Activated CD4-positive, alpha-beta T cell treated with anti-CD3 and anti-CD28 coated beads, Interleukin-2, amount 10 ng/mL, durations not matched to agents 24 days and 14 days (primary cell): ENCODE results near the gene CALY. TPM values are rescaled to one million over a fixed set of nuclear protein-coding genes. Genes with fewer than 3 reads are reported as not detected.
"Not testable (repeated sequence)": the region's sequence is repeated elsewhere in the genome, so short reads cannot be mapped to it uniquely, and the experiment has no call there.

Experiments used
- DNase-seq: peaks from one replicate; pipeline ENCODE4 v3.0.0; 2022
- H3K27ac Mint-ChIP-seq: one replicate; pipeline ENCODE4 v1.8.0; 2022; ENCODE audit warnings: mild to moderate bottlenecking, mixed read lengths
- H3K27me3 Mint-ChIP-seq: one replicate; pipeline ENCODE4 v1.8.0; 2022; ENCODE audit warnings: mixed read lengths
- H3K36me3 Mint-ChIP-seq: one replicate; pipeline ENCODE4 v1.8.0; 2022; ENCODE audit warnings: low read depth, mild to moderate bottlenecking, mixed read lengths
- H3K4me1 Mint-ChIP-seq: one replicate; pipeline ENCODE4 v1.8.0; 2021; ENCODE audit warnings: mixed read lengths
- H3K4me3 Mint-ChIP-seq: one replicate; pipeline ENCODE4 v1.8.0; 2022; ENCODE audit warnings: mild to moderate bottlenecking, moderate library complexity, mixed read lengths
- H3K9me3 Mint-ChIP-seq: one replicate; pipeline ENCODE4 v1.8.0; 2021; ENCODE audit warnings: mixed read lengths
- intact Hi-C: fragments of 100-400 bp; cut with micrococcal nuclease; formaldehyde crosslinking; loops from one replicate; pipeline ENCODE4 v1.15.1; 2023
- total RNA-seq: library from RNA; stranded (reverse); gene quantifications from 2 replicates; pipeline ENCODE4 v1.2.3, GENCODE V29; 2022

The CALY gene
- total RNA-seq, 1 donor from 2014 or later, result not detected

DNA sequence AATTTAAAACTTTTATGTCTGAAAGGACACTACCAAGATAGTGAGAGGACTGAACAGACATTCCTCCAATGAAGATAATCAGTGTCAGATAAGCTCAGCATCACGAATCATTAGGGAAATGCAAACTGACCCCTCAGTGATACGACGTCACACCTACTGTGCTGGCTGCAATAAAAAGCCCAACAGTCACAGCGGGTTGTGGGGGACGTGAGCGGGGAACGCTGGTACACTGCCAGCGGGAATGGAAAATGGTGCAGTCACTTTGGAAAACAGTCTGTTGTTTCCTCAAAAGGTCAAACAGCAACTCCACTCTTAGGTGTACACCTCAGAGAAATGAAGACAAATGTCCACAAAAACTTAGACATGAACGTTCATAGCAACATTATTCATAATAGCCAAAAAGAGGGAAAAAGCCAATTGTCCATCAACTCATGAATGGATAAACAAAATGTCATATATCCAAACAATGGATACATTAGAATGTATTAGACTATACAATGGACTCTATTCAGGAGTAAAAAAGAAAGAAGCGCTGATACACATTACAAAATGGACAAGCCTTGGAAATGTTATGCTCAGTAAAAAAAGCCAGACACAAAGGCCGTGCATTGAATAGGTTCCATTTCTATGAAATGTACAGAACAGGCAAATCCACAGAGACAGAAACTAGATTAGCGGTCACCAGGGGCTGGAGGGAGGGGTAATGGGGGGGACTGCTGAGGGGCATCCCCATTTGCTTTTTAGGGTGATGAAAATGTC, 38.8 kb upstream of the CALY start:
- no peaks in the 10 kb centered on the region for H3K9me3 Mint-ChIP-seq
- H3K27ac Mint-ChIP-seq, result no peak overlapping the region
- peaks cover 3% of the 10 kb centered on the region for H3K27me3 Mint-ChIP-seq
- H3K4me1 Mint-ChIP-seq, result peaks cover 10% of the 10 kb centered on the region
- no peak for DNase-seq
- H3K36me3 Mint-ChIP-seq, result peaks cover 3% of the 10 kb centered on the region
- intact Hi-C loops, result loop anchor here (5.0 to 10.0 kb wide), 2 partner anchors 113 to 1191 kb away; partner anchors contain the start of gene DPYSL4
- no peak overlapping the region for H3K4me3 Mint-ChIP-seq

DNA sequence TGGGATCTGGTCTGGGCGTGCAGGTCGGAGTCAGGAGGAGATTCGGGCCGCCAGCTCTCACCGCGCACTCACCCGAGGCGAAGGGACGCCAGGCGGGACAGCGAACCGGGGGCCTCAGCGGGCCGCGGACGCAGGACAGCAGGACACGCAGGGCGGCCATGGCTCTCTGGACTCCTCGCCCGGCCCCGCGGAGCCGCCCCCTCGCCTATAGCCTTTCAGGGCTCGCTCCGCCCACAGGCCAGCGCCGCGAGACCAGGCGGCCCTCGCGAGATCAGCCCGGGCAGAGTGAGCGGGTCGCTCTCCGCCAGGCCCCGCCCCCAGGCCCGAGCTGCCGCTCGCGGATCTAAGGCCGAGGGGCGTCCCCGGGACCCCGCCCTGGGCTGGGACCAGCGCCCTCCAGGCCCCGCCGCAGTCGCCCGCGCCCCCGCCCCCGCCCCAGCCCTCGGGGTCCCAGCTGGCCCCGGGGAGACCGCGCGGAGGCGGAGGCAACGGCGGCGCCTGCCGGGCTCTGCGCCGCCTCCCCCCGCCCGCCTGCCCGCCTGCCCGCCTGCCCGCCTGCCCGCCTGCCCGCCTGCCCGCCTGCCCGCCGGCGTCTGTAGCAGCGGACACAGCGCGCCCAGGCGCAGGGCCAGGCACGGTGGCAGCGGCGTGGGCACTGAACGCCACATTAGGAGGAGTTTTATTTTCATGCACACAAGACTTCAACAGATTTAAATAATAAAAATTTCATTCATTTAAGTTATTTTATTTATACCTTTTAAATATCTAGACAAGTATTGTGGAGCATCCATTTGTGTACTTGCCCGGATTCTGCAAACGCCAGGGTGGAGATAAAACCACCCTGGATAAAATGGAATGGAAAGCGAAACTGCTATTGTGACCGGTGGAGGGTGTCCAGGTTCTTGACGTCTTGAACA, 36.7 kb upstream of the CALY start, which contains the start of gene ECHS1:
ECHS1 (minus strand) TSS at position 181 of the 917 bp plus-strand sequence; CDS start at position 160, 21 bp downstream.
- Mint-ChIP-seq H3K27ac (peak within 1 kb of the TSS; percentile 86), H3K4me1 (peaks cover 12% of the 10 kb centered on the region), H3K9me3 (no peaks in the 10 kb centered on the region), H3K4me3 (peak within 1 kb of the TSS; percentile 94), H3K27me3 (peaks cover 3% of the 10 kb centered on the region), H3K36me3 (peaks cover 13% of the 10 kb centered on the region)
- DNase-seq, result peak; percentile 99
- intact Hi-C loops, result loop anchor here (1.0 to 10.0 kb wide), 3 partner anchors 16 to 1189 kb away; partner anchors contain the start of gene DPYSL4

DNA sequence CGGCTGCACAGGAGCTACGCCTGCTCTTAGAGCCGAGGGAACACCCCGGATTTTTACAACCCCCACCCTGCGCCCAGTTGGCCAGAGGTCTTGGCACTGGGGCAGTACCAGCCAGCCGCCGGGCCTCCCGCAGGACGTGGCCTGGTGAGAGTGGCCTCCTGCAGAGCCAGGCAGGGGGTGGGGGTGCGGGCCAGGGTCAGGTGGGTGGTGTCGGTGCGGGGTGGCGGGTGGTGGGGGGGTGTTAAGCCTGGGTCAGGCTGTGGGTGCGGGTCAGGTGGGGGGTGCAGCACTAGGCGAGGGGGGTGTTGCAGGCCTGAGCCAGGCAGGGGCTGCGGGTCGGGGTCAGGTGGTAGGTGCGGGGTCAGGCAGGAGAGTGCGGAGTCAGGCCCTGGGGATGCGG, 35.8 kb upstream of the CALY start:
- Mint-ChIP-seq H3K27me3 (peaks cover 3% of the 10 kb centered on the region), H3K36me3 (peaks cover 17% of the 10 kb centered on the region), H3K27ac (no peak overlapping the region), H3K4me3 (peak overlapping the region; percentile 94), H3K9me3 (no peaks in the 10 kb centered on the region), H3K4me1 (peaks cover 10% of the 10 kb centered on the region)
- intact Hi-C loops, result loop anchor here (10.0 kb wide), 1 partner anchor 1188 kb away; the partner anchor contains the start of gene DPYSL4
- DNase-seq, result no peak

DNA sequence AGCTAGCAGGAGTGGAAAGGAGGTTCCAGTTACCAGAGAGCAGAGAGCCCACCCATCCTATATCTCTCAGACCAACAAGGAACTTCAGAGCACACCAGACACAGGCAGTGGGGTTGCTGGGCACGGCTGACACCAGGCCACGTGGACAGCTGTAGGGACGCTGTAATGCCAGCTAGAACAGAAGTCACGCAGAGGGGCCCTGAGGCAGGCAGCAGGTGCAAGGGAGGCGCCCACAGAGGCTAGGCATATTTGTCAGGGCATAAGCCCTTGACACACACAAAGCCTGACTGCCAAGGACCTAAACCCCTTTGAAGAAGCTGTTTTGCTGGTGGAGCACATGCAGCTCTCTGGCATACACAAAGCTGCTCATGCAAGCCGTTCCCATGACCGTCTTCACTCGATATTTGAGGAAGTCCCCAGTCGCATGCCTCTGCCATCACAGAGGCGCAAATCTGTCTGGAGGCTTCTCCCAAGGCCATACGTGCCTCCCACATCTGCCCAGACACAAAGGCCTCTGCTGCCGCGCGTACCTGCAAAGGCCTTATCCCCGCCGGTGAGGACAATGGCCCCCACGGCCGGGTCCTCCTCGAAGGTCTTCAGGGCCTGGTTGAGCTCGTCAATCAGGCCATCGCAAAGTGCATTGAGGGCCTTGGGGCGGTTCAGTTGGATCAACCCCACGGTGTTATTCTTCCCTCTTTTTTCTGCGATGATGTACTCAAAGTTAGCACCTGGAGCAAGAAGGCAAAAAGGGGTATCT, 33.5 kb upstream of the CALY start:
- Mint-ChIP-seq H3K27ac (no peak overlapping the region), H3K36me3 (peaks cover 21% of the 10 kb centered on the region), H3K27me3 (no peaks in the 10 kb centered on the region), H3K4me1 (peaks cover 10% of the 10 kb centered on the region), H3K9me3 (no peaks in the 10 kb centered on the region), H3K4me3 (no peak overlapping the region)
- intact Hi-C loops, result loop anchor here (10.0 kb wide), 1 partner anchor 1185 kb away; the partner anchor contains the start of gene DPYSL4
- no peak for DNase-seq

DNA sequence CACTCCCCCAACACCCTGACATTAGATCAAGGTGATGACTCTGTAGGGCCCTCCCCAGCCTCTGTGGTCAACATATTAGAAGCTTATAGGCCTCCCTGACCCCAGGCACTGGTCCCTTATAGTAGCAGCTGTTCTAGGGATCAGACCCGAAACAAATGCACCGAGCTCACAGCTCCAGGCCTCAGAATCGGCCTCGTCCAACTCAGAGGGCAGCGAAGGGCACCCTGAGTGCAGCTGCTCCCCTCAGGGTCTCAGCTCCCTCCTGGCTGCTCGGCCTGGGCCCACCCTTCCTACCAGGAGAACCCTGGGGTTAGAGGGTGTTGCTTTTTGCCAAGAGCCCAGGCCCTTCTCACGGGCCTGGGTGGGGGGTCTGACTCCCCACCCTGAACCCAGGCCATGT, 31.5 kb upstream of the CALY start:
- intact Hi-C loops, result no loop called here
- Mint-ChIP-seq H3K4me3 (no peak overlapping the region), H3K27me3 (no peaks in the 10 kb centered on the region)

DNA sequence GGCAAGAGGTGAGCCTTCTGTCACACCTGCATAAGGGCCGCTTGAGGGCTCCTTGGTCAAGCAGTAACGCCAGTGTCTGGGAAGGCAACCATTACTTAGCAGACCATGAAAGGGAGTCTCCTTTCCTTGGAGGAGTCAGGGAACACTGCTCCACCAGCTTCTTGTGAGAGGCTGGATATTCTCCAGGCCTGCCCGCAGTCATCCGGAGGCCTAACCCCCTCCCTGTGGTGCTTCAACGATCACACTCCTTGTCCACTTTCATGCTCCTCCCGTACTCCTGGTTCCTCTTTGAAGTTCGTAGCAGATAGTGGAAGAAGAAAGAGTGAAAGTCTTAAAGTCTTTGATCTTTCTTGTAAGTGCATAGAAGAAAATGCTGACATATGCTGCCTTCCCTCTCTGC, 30.8 kb upstream of the CALY start:
- H3K36me3 Mint-ChIP-seq, result peaks cover 24% of the 10 kb centered on the region
- H3K4me1 Mint-ChIP-seq, H3K27me3 Mint-ChIP-seq, DNase-seq, H3K27ac Mint-ChIP-seq, H3K9me3 Mint-ChIP-seq, H3K4me3 Mint-ChIP-seq, intact Hi-C loops: not testable (repeated sequence)

More for the DNA sequence above, 31.5 kb upstream of the CALY start:
- H3K9me3 Mint-ChIP-seq, result no peaks in the 10 kb centered on the region
- H3K27ac Mint-ChIP-seq, result no peak overlapping the region
- peaks cover 5% of the 10 kb centered on the region for H3K4me1 Mint-ChIP-seq
- H3K36me3 Mint-ChIP-seq, result peaks cover 25% of the 10 kb centered on the region
- DNase-seq, result no peak

DNA sequence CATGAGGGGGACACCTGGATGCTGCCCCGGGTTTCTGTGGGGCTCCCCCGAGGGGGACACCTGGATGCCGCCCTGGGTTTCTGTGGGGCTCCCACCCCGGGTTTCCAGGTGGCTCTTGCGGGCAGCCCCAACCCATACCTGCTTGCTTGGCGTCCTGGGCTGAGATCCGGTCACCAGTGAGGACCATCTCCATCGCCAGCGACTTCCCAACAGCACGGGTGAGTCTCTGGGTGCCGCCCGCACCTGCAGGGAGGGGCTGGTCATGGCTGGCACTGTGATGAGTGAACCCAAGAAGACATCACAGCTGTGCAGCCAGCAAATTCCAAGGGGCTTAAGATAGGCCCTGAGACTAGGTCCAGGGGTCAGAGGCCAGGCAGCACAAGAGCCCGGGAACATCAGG, 30.1 kb upstream of the CALY start:
- H3K27me3 Mint-ChIP-seq, result no peaks in the 10 kb centered on the region
- H3K9me3 Mint-ChIP-seq, result no peaks in the 10 kb centered on the region
- intact Hi-C loops, result no loop called here
- peaks cover 27% of the 10 kb centered on the region for H3K36me3 Mint-ChIP-seq
- H3K4me3 Mint-ChIP-seq, result no peak overlapping the region
- DNase-seq, result no peak
- no peak overlapping the region for H3K27ac Mint-ChIP-seq
- peaks cover 2% of the 10 kb centered on the region for H3K4me1 Mint-ChIP-seq

DNA sequence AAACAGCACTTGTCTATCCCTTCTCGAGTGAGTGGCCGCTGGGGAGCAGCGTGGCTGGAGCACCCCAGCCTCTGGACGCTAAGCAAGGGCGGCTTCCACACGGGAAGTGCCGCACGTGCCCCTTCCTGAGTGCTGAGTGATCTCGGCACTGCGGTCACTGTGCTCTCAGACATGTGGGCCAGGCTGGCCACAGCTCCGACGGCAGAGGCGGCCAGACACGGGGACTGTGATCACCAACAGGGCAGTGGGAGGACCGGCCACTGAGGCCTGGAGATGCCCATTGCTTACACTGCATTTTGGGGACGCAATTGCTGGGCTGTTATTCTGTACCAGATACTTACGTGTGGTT, 29.4 kb upstream of the CALY start:
- DNase-seq, result no peak
- intact Hi-C loops, result no loop called here
- Mint-ChIP-seq H3K36me3 (peaks cover 26% of the 10 kb centered on the region), H3K27me3 (no peaks in the 10 kb centered on the region), H3K9me3 (no peaks in the 10 kb centered on the region), H3K4me1 (peaks cover 4% of the 10 kb centered on the region), H3K4me3 (no peak overlapping the region), H3K27ac (no peak overlapping the region)

DNA sequence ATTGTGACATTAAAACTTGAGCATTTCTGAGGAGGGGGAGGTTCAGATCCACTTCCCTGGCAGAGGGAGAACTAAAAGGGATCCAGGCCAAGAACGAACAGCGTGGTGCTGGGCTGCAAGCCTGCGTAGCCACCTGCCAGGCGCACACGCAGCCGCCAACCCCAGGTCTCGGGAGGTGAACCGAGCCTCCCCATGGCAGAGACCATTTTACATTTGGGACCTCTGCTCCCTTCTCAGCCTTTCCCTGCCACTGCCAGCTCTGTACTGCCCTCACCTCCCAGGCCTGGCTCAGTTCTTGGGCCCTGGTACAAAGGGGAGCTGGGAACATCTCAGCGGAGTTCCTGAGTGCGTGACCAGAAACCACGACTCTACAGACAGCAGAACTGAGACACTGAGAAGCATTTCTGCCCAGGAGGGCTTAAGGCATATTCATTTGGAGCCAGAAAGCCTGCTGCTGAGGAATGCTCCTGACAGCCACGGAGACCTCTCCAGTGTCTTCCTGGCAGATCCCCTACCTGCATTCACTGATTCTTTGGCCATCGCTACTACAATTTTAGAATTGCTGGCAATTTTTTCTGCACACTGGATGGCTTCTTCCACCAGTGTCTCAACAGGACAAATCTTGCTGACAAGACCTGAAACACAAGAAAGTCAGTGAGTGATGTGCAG, 28.9 kb upstream of the CALY start:
- Mint-ChIP-seq H3K9me3 (no peaks in the 10 kb centered on the region), H3K4me3 (no peak overlapping the region), H3K27me3 (no peaks in the 10 kb centered on the region), H3K4me1 (peaks cover 4% of the 10 kb centered on the region), H3K27ac (no peak overlapping the region), H3K36me3 (peaks cover 26% of the 10 kb centered on the region)
- intact Hi-C loops, result no loop called here
- DNase-seq, result no peak

DNA sequence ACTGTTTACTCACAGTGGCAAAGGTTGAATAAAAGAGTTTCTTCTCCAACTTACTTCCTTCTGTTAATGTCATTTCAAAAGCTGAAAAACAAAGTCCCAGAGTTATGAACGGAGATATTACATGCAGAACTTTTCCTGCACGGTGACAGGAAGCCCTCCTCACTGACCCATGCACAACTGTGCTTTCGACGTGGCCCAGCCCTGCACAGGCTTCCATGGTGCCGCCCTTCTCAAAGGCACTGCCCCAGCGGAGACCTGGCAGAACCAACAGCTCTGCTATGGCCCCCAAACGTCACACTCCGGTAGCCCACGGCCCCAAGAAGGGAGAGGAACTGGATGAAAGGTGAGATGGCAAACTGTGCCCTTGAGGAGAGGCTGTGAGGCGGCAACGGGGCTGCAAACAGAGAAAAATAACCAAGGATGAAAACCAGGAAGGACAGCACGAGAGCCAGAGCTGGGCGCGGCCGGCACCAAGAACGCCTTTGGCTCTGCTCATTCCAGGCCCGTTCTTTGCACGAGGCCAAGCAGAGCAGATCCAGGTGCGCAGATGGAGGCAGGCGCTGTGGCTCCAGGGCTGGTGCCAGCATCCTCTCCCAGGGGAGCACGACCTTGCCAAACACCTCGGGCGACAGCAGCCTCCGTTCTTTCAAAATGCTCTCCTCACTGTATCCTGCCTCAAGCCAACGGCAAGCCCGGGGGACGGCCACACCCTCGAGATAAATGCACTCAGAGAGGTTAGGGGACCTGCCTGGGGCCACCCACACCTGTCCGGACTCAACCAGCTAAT, 28.1 kb upstream of the CALY start:
- Mint-ChIP-seq H3K36me3 (peaks cover 22% of the 10 kb centered on the region), H3K27me3 (no peaks in the 10 kb centered on the region), H3K4me1 (peaks cover 4% of the 10 kb centered on the region), H3K9me3 (no peaks in the 10 kb centered on the region), H3K4me3 (no peak overlapping the region), H3K27ac (no peak overlapping the region)
- intact Hi-C loops, result no loop called here
- DNase-seq, result no peak

DNA sequence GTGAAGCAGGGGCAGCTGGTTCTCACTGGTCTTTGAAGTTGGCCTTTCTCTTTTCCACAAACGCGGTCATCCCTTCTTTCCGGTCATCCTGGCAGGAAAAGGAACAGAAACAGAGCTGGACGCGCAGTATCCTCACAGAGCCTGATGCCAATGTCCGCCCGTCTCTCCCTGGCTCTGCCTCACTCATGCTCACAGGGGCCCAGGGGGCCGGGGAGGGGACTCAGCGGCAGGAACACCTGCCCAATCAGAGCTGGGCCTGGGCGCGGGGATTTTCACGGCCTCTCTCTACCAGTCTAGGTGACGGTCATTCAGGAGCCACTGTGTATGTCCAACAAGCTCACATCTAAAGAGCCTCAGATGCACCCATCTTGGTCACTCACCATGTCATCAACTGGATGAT, 26.1 kb upstream of the CALY start:
- Mint-ChIP-seq H3K36me3 (peaks cover 14% of the 10 kb centered on the region), H3K4me3 (no peak overlapping the region), H3K9me3 (no peaks in the 10 kb centered on the region), H3K27me3 (no peaks in the 10 kb centered on the region), H3K4me1 (peaks cover 2% of the 10 kb centered on the region), H3K27ac (no peak overlapping the region)
- DNase-seq, result no peak
- intact Hi-C loops, result no loop called here

DNA sequence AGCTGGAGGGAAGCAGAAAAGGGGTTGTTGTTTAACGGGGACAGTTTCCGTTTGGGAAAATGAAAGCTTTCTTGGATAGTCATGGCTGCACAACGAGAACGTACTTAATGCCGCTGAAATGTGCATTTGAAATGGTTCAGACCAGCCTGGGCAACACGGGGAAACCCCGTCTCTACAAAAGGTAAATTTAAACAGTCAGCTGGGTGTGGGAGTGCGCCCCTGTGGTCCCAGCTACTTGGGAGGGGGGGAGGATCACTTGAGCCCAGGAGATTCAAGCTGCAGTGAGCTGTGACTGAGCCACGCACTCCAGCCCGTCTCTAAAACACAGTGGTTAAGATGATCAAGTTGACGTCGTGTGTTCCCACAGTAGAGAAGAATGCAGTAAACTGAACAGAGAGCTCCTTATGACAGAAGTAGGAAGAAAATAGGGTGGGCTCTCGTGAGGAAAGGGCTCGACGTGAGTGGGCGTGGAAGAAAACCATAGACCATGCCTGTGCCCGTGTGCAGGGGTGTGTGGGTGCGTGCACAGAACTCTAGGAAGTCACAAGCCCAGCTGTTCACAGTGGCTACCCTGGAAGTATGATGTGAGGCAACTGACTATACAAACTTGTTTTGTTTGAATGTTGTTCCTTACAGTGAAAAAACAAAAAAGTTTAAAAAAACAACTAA, 25.2 kb upstream of the CALY start:
- H3K4me1 Mint-ChIP-seq, result peaks cover 2% of the 10 kb centered on the region
- DNase-seq, result no peak
- H3K9me3 Mint-ChIP-seq, result no peaks in the 10 kb centered on the region
- no peaks in the 10 kb centered on the region for H3K27me3 Mint-ChIP-seq
- no peak overlapping the region for H3K4me3 Mint-ChIP-seq
- H3K36me3 Mint-ChIP-seq, result peaks cover 12% of the 10 kb centered on the region
- no peak overlapping the region for H3K27ac Mint-ChIP-seq
- intact Hi-C loops, result no loop called here
